Measurements from ENCODE around the gene SRXN1.

GRCh38 chr20:697826-698225 is 44.8 kb upstream of the SRXN1 start:
- no peak for TF ChIP-seq CTCF (tag by site-specific recombination; IDR thresholded peaks at IDR 0.05)
- TF ChIP-seq ZNF560 (tag by site-specific recombination; IDR thresholded peaks at IDR 0.05; ENCODE audit: borderline replicate concordance), result no peak
- no peak for TF ChIP-seq MZF1 (tag by site-specific recombination; IDR thresholded peaks at IDR 0.05; ENCODE audit: borderline replicate concordance)
- TF ChIP-seq ZFP41 (tag by site-specific recombination; IDR thresholded peaks at IDR 0.05; ENCODE audit: borderline replicate concordance), result no peak
- no peak for TF ChIP-seq ZNF558 (tag by site-specific recombination; IDR thresholded peaks at IDR 0.05)
- no peak for TF ChIP-seq ZFHX2 (tag by site-specific recombination; conservative IDR thresholded peaks at IDR 0.05)
- TF ChIP-seq, protein P1, sequence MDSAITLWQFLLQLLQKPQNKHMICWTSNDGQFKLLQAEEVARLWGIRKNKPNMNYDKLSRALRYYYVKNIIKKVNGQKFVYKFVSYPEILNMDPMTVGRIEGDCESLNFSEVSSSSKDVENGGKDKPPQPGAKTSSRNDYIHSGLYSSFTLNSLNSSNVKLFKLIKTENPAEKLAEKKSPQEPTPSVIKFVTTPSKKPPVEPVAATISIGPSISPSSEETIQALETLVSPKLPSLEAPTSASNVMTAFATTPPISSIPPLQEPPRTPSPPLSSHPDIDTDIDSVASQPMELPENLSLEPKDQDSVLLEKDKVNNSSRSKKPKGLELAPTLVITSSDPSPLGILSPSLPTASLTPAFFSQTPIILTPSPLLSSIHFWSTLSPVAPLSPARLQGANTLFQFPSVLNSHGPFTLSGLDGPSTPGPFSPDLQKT (IDR thresholded peaks at IDR 0.05; ENCODE audit: borderline replicate concordance, low read depth, low read length), result no peak

All from HEK293 (cell line).